SH-SY5Y (cell line): ENCODE results near the gene STAB2.

Source experiments
- GATA2 ChIP-seq: IDR thresholded peaks from 2 replicates; pipeline ENCODE4 v1.6.1; 2011; ENCODE audit warnings: mild to moderate bottlenecking, low read depth, low read length
- GATA3 ChIP-seq: IDR thresholded peaks from 2 replicates; pipeline ENCODE4 v1.6.1; 2011; ENCODE audit warnings: low read depth, mild to moderate bottlenecking, low read length, moderate library complexity

DNA sequence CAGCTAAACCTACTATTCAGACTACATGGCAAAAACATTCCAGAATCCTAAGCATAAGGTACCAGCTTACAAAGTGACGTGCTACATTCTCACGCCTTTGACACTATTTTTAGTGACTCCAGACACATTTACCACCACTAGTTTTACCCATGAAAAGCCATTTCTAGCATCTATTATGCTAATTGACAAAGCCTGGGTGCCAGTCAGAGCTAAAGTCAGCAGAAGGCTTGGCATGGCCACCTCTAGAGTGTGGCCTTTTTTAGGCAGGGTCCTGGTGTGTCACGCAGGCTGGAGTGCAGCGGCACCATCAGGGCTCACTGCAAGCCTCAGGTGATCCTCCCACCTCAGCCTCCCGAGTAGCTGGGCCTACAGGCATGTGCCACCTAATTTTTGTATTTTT is 178.2 kb downstream of the STAB2 start:
- TF ChIP-seq GATA2 = no peak
- TF ChIP-seq GATA3 = no peak
